ENCODE data around the gene CYB5D1.
A peak's percentile ranks its signal among the peaks of the same experiment; 100 is the strongest.

The CYB5D1 gene

DNA sequence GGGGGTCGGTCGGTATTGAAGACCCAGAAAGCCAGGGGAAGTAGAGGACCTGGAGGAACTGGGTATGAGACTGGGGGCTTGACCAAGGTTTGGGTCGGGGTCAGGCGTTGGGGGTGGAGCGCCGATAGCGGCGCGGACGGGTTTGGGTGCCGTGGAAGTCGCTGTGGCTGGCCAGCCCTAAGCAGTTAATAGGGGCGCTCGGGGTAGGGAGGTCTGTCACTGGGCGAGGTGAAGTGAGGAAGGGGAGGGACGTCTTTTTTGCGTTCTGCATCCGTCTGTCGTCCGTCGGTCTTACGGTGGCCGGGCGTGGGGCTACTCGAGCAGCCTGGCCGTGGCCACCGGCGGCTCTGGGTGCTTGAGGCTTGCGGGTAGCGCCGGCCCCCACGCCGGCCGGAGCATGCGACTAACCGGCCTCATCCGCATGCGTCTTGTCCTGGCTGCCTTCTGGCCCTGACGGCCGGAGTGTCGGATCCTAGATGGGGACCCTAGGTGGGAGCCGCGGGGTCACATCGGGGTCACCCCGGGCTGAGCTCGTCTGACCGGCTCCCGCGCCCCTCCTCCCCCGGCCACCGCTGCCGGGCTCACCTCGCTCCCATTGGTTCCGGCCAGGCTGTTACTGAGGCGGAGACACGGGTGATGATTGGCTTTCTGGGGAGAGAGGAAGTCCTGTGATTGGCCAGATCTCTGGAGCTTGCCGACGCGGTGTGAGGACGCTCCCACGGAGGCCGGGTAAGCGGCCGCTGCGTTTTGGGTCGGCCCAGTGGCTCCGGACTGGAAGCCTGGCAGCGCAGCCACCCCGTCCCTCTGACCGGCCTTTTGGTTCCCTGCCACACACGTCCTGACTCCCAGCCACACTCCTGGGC lies 13.3 kb upstream of the CYB5D1 start:
- peak; percentile 96 for DNase-seq (ENCODE audit: low read depth)

DNA sequence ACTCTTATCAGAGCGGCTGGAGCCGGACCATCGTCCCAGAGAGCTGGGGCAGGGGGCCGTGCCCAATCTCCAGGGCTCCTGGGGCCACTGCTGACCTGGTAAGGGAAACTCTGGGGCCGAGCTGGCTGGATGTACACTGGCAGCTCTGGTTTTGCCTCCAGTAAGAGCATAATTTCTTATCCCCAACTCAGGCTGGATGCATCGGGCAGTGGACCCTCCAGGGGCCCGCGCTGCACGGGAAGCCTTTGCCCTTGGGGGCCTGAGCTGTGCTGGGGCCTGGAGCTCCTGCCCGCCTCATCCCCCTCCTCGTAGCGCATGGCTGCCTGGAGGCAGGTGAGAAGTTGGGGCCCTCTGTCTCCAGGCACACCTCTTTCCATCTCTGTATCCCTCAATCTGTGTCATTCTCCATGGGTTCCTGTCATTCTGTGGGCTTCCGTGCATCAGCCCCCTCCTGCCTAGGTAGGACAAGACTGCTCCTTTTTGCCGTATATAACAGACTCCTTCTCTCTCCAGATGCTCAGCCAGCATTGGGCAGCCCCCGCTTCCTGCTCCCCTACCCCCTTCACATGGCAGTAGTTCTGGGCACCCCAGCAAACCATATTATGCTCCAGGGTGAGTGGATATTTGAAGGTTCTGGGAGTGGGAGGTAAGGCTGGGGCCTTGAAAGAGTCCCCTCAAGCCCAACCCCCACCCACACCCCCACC lies 12.3 kb upstream of the CYB5D1 start:
- no peak for DNase-seq (ENCODE audit: low read depth)

DNA sequence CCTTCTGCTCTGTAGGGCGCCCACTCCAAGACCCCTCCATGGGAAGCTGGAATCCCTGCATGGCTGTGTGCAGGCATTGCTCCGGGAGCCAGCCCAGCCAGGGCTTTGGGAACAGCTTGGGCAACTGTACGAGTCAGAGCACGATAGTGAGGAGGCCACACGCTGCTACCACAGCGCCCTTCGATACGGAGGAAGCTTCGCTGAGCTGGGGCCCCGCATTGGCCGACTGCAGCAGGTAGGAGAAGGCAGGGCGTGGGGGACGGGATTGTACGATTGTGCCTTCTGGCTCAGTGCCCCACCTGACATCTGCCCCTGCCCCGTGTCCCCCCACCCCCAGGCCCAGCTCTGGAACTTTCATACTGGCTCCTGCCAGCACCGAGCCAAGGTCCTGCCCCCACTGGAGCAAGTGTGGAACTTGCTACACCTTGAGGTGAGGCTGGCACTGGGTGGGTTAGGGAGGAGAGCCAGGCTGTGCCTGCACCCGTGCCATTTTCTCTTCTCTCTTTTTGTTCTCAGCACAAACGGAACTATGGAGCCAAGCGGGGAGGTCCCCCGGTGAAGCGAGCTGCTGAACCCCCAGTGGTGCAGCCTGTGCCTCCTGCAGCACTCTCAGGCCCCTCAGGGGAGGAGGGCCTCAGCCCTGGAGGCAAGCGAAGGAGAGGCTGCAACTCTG lies 11.6 kb upstream of the CYB5D1 start:
- no peak for DNase-seq (ENCODE audit: low read depth)

DNA sequence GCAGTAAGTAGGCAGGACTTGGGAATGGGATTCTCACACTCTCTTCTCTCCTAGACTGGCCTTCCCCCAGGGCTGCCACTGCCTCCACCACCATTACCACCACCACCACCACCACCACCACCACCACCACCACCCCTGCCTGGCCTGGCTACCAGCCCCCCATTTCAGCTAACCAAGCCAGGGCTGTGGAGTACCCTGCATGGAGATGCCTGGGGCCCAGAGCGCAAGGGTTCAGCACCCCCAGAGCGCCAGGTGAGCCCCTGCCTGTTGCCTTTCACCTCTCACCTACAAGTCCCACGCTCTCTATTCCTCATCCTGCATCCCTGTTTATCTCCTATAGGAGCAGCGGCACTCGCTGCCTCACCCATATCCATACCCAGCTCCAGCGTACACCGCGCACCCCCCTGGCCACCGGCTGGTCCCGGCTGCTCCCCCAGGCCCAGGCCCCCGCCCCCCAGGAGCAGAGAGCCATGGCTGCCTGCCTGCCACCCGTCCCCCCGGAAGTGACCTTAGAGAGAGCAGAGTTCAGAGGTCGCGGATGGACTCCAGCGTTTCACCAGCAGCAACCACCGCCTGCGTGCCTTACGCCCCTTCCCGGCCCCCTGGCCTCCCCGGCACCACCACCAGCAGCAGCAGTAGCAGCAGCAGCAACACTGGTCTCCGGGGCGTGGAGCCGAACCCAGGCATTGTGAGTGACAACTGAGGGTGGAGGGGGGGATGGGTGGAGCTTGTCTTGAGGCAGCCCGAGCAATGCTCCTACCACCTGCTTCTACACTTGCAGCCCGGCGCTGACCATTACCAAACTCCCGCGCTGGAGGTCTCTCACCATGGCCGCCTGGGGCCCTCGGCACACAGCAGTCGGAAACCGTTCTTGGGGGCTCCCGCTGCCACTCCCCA lies 10.8 kb upstream of the CYB5D1 start:
- DNase-seq (ENCODE audit: low read depth), result no peak

DNA sequence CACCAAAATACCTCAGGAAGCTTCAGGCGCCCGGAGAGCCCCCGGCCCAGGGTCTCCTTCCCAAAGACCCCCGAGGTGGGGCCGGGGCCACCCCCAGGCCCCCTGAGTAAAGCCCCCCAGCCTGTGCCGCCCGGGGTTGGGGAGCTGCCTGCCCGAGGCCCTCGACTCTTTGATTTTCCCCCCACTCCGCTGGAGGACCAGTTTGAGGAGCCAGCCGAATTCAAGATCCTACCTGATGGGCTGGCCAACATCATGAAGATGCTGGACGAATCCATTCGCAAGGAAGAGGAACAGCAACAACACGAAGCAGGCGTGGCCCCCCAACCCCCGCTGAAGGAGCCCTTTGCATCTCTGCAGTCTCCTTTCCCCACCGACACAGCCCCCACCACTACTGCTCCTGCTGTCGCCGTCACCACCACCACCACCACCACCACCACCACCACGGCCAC lies 9.6 kb upstream of the CYB5D1 start:
- no peak for DNase-seq (ENCODE audit: low read depth)

DNA sequence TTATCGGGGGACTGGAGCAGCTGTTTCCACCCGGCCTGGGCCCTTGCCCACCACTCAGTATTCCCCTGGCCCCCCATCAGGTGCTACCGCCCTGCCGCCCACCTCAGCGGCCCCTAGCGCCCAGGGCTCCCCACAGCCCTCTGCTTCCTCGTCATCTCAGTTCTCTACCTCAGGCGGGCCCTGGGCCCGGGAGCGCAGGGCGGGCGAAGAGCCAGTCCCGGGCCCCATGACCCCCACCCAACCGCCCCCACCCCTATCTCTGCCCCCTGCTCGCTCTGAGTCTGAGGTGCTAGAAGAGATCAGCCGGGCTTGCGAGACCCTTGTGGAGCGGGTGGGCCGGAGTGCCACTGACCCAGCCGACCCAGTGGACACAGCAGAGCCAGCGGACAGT lies 9.1 kb upstream of the CYB5D1 start:
- no peak for DNase-seq (ENCODE audit: low read depth)

DNA sequence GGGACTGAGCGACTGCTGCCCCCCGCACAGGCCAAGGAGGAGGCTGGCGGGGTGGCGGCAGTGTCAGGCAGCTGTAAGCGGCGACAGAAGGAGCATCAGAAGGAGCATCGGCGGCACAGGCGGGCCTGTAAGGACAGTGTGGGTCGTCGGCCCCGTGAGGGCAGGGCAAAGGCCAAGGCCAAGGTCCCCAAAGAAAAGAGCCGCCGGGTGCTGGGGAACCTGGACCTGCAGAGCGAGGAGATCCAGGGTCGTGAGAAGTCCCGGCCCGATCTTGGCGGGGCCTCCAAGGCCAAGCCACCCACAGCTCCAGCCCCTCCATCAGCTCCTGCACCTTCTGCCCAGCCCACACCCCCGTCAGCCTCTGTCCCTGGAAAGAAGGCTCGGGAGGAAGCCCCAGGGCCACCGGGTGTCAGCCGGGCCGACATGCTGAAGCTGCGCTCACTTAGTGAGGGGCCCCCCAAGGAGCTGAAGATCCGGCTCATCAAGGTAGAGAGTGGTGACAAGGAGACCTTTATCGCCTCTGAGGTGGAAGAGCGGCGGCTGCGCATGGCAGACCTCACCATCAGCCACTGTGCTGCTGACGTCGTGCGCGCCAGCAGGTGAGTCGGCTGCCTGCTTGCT lies 8.6 kb upstream of the CYB5D1 start:
- no peak for DNase-seq (ENCODE audit: low read depth)

DNA sequence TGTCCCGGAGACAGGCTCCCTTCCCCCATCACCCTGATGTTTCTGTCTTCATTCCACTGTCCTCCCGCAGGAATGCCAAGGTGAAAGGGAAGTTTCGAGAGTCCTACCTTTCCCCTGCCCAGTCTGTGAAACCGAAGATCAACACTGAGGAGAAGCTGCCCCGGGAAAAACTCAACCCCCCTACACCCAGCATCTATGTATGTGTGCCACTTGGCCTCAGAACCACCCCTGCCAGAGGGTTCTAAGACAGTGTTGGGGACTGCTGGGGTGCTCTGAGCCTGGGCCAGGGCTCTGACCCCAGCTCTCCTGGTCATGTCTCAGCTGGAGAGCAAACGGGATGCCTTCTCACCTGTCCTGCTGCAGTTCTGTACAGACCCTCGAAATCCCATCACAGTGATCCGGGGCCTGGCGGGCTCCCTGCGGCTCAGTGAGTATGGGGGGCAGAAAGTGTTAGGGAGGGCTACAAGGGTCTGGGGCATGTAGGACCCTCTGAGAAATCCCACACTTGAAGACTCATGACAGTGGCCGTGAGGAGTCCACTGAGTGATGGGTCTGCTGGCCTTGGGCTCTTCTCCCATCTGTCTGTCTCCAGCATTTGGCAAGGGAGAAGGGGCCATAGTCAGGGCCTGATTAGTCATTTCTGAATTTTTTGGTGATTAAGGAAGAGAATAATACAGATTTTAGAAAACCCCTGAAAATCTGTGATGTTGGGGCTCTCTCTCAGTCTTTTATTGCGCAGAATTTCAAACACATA lies 7.9 kb upstream of the CYB5D1 start:
- DNase-seq (ENCODE audit: low read depth), result no peak

DNA sequence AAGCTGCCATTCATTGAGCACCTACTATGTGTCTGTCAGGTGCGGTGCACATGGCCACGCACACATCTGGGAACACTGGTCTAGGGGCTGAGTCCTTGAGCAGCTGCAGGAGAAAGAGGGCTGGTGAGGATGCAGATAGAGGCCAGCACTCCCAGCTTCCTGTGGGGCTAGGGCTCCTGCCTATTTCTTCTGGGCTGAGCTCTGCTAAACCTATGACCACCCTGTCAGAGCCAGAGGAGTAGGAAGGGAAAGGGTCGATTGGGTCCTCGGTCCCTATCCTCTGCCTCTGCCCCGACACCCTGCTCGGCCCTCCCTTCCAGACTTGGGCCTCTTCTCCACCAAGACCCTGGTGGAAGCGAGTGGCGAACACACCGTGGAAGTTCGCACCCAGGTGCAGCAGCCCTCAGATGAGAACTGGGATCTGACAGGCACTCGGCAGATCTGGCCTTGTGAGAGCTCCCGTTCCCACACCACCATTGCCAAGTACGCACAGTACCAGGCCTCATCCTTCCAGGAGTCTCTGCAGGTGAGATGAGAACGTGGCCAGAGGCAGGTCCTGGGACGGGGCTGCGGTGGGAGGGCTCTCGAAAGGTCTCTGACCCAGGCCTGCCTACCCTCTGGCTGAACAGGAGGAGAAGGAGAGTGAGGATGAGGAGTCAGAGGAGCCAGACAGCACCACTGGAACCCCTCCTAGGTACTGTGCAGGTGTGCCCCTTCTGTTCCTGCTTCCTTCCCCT lies 6.9 kb upstream of the CYB5D1 start:
- no peak for DNase-seq (ENCODE audit: low read depth)

DNA sequence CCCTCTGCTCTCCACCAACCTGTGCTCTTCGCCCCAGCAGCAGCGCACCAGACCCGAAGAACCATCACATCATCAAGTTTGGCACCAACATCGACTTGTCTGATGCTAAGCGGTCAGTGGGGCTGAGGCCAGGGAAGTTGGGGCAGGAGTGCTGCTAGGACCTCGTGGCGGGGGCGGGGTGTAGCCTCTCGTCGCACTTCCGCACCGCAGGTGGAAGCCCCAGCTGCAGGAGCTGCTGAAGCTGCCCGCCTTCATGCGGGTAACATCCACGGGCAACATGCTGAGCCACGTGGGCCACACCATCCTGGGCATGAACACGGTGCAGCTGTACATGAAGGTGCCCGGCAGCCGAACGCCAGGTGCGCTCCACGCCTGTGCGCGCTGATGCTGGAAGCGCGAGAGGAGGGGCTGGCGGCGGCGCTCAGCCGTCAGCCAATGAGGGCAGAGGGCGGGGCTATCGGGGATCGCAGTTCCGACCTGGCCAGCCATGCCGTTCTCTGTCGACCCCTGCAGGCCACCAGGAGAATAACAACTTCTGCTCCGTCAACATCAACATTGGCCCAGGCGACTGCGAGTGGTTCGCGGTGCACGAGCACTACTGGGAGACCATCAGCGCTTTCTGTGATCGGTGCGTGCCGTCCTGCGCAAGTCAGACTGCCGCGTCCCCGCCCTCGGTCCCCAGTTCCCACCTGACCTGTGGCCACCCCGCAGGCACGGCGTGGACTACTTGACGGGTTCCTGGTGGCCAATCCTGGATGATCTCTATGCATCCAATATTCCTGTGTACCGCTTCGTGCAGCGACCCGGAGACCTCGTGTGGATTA lies 6.2 kb upstream of the CYB5D1 start:
- DNase-seq (ENCODE audit: low read depth), result no peak

DNA sequence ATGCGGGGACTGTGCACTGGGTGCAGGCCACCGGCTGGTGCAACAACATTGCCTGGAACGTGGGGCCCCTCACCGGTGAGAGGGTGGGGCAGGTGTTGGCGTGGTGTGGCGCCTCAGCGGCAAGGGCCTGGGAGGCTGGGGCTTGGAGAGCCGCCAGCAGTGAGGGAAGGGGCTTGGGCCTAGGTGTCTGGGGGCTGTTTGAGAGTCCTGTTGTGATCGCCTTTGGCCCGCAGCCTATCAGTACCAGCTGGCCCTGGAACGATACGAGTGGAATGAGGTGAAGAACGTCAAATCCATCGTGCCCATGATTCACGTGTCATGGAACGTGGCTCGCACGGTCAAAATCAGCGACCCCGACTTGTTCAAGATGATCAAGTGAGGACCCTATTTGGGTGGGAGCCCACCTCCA lies 5.5 kb upstream of the CYB5D1 start:
- no peak for DNase-seq (ENCODE audit: low read depth)

DNA sequence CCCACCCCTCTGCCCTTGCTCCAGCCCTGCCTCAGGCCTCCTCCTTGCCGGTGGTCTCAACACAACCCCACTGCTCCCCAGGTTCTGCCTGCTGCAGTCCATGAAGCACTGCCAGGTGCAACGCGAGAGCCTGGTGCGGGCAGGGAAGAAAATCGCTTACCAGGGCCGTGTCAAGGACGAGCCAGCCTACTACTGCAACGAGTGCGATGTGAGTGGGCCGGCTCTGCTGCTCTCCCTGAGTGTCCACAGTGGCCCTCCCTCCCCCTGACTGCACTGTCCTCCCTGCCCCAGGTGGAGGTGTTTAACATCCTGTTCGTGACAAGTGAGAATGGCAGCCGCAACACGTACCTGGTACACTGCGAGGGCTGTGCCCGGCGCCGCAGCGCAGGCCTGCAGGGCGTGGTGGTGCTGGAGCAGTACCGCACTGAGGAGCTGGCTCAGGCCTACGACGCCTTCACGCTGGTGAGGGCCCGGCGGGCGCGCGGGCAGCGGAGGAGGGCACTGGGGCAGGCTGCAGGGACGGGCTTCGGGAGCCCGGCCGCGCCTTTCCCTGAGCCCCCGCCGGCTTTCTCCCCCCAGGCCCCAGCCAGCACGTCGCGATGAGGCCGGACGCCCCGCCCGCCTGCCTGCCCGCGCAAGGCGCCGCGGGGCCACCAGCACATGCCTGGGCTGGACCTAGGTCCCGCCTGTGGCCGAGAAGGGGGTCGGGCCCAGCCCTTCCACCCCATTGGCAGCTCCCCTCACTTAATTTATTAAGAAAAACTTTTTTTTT lies 4.7 kb upstream of the CYB5D1 start:
- no peak for DNase-seq (ENCODE audit: low read depth)

DNA sequence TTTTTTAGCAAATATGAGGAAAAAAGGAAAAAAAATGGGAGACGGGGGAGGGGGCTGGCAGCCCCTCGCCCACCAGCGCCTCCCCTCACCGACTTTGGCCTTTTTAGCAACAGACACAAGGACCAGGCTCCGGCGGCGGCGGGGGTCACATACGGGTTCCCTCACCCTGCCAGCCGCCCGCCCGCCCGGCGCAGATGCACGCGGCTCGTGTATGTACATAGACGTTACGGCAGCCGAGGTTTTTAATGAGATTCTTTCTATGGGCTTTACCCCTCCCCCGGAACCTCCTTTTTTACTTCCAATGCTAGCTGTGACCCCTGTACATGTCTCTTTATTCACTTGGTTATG lies 4.1 kb upstream of the CYB5D1 start:
- no peak for DNase-seq (ENCODE audit: low read depth)

DNA sequence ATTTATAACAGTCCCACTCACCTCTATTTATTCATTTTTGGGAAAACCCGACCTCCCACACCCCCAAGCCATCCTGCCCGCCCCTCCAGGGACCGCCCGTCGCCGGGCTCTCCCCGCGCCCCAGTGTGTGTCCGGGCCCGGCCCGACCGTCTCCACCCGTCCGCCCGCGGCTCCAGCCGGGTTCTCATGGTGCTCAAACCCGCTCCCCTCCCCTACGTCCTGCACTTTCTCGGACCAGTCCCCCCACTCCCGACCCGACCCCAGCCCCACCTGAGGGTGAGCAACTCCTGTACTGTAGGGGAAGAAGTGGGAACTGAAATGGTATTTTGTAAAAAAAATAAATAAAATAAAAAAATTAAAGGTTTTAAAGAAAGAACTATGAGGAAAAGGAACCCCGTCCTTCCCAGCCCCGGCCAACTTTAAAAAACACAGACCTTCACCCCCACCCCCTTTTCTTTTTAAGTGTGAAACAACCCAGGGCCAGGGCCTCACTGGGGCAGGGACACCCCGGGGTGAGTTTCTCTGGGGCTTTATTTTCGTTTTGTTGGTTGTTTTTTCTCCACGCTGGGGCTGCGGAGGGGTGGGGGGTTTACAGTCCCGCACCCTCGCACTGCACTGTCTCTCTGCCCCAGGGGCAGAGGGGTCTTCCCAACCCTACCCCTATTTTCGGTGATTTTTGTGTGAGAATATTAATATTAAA lies 3.6 kb upstream of the CYB5D1 start:
- no peak for DNase-seq (ENCODE audit: low read depth)

DNA sequence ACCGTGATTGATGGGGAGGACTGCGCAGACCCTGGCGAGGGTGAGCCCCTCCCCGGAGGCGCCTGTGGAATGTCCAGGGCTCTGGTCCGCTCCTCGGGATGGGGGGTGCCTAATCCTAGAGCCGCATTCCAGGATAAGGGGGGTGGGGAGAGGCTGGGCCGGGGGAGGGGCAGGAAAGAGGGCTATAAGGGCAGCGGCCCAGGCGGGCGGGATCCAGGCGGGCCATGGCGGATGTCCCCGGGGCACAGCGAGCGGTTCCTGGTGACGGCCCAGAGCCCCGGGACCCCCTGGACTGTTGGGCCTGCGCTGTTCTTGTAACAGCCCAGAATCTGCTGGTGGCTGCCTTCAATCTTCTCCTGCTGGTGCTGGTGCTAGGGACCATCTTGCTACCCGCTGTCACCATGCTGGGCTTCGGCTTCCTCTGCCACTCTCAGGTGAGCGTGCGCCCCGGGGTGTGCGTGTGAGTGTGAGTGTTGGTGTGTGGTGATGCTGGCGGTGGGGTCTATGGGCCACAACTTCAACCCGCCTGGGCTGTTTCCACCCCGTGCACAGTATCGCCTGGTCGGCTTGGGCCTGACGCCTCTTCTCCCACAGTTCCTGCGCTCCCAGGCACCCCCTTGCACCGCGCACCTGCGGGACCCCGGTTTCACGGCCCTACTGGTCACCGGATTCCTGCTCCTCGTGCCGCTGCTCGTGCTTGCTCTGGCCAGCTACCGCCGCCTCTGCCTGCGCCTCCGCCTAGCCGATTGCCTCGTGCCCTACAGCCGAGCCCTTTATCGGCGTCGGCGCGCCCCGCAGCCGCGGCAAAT lies 2.7 kb upstream of the CYB5D1 start, which contains the start of gene TMEM88:
Gene TMEM88 (plus strand): TSS at position 216 of the 809 bp plus-strand sequence. CDS start 9 bp downstream, at position 225.
- DNase-seq (ENCODE audit: low read depth), result no peak

DNA sequence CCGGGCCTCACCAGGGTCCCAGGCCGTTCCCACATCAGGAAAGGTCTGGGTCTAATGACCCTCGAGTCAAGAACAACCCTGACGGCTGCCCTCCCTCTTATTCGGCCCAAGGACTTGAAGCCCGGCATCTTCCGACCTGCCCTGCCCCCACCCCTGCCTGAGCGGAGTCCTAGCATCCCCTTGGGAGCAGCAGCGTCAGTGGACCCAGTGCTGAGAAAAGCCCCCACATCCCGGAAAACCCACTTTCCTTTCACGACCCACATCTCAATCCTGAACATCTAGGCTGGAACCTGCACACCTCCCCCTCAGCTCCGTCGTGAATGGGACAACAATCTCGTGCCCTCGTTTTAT lies 2.2 kb upstream of the CYB5D1 start:
- DNase-seq (ENCODE audit: low read depth), result no peak

Measured in stromal cell of bone marrow (primary cell).